ENCODE data around the gene UPK1A.
"Not testable (repeated sequence)": the region's sequence is repeated elsewhere in the genome, so short reads cannot be mapped to it uniquely, and the experiment has no call there.

UPK1A gene

DNA sequence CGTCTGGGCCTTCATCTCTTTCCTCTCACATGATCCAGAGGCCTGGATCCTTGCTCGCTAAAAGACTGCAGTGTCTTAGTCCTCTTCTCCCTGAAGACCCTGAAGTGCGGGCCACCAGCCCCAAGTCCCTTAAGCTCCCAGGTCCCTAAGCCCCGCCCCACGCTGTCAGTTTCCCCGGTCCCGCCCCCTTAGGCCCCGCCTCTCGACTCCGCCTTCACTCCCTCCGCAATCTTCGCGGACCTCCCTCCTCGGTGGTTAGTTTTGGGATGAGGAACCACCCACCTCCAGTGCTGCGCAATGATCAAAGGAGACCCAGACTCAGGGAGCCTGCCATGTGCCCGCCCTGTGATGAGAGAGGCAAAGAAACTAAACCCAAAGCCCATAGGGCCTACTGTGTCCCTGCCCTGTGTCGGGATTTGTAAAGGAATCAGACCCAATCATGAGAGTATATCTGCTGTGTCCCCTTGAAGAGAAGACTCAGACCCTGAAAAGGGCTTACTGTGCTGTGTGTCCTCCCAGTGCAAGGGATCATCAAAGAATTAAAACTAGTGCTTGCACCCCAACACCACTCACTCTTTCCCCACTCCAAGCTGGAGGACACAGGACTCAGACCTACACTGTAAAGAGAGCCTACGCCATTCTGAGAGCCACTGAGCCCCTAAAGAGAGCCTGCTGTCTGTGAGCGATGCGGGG is 21.2 kb upstream of the UPK1A start:
- DNase-seq, result peak in 1 of 2 experiments; percentile 4

DNA sequence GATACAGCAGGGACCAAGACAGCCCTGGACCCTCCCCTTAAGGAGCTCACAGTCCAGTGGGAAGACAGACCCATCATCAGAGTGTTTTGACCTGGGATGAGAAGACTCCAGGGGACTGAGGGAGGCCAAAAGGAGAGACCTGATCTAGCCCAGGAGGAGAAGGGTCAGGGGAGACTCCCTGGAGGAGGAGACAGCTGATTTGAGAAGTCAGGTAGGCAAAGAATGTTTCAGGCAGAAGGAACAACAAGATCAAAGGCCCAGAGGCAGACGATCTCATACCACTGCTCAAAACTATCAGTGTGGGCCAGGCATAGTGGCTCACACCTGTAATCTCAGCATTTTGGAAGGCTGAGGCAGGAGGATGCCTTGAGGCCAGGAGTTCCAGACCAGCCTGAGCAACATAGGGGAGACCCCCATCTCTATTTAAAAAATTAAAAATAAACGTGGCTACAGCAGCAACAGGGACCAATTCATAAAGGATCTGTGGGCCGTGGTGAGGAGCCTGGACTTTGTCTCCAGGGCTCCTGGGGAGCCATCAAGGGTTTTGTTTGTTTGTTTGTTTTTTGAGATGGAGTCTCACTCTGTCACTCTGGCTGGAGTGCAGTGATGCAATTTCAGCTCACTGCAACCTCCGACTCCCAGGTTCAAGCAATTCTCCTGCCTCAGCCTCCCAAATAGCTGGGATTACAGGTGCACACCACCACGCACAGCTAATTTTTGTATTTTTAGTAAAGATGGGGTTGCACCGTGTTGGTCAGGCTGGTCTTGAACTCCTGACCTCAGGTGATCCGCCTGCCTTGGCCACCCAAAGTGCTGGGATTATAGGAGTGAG is 20.4 kb upstream of the UPK1A start:
- DNase-seq, result no peak

DNA sequence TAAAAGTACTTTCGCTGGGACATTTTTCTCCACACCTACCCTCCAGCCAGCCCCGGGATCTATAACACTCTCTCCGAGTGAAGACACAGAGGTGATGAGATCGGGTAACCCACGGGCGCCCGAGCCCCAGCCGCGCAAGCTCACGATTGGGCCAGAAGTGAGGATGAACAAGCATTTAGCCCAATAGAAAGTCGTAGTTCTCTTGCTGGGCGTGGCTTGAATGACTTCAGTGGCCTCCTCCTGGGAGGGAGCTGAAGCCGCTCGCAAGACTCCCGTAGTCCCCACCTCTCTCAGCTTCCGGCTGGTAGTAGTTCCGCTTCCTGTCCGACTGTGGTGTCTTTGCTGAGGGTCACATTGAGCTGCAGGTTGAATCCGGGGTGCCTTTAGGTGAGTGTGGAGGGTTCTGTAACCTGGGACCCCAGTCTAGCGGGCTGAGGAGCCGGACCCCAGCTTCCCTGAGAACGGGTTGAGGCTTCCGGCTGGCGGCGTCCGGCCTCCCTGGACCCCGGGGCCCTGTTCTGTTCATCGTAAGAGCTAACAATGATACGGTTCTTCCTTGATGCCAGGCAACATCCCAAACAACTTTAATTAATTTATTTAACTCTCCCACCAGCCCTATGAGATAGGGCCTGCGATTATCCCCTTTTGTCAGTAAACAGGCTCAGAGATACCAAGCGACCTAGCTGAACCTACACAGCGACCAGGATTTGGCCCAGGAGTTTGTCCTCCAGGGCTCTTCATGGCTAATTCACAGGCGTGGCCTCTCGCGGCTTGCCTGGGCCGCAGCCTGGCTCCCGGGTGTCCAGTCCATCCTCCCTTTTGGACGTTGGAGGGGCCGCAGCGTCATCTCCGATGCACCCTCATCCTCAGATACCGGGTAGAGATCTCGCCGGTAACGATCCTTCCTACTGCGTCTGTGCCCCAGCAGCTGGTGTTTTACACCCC is 18.0 kb upstream of the UPK1A start, which contains the start of gene COX6B1:
TSS of gene COX6B1 (plus strand) at position 307 of the 945 bp plus-strand sequence. CDS start 2,921 bp downstream, outside the sequence.
- peak; percentile 98 for DNase-seq

DNA sequence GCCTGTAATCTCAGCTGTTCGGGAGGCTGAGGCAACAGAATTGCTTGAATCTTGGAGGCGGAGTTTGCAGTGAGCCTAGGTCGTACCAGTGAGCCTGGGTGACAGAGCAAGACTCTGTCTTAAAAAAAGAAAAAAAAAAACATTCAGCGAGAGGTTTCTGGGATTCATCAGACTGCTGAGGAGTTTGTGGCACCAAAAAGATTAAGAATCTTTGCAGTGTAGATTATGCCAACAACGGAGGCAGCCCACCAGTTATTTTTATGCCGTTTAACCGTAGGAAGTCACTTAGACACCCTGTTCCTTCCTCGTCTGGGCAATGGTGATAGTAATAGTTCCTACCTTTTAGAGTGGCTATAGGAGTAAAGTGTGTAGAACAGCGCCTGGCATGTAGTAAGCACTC is 15.7 kb upstream of the UPK1A start:
- no peak for DNase-seq

DNA sequence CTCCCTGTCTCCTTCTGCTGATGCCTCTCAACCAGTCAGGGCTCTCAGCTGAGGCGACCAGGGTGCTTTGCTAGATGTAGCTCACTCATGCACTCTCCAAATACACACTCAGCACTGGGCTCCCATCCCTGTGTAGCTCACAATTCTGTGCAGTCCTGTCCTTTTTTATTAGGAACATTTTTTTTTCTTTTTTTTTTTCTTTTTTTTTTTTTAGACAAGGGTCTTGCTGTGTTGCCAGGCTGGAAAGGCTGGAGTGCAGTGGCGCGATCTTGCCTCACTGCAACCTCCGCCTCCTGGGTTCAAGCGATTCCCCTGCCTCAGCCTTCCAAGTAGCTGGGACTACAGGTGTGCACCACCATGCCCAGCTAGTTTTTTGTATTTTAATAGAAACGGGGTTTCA is 11.5 kb upstream of the UPK1A start:
- not testable (repeated sequence) for DNase-seq

DNA sequence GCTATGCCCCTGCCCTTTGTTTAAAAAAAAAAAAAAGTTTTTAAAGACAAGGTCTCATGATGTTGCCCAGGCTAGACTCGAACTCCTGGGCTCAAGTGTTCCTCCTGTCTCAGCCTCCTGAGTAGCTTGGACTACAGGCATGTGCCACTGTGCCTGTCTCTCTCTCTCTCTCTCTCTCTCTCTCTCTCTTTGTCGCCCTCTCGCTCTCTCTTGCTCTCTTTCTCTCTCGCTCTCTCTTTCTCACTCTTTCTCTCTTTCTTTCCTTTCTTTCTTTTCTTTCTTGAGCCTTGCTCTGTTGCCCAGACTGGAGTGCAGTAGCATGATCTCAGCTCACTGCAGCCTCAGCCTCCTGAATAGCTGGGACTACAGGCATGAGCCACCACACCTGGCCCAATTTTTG is 10.7 kb upstream of the UPK1A start:
- no peak for DNase-seq

DNA sequence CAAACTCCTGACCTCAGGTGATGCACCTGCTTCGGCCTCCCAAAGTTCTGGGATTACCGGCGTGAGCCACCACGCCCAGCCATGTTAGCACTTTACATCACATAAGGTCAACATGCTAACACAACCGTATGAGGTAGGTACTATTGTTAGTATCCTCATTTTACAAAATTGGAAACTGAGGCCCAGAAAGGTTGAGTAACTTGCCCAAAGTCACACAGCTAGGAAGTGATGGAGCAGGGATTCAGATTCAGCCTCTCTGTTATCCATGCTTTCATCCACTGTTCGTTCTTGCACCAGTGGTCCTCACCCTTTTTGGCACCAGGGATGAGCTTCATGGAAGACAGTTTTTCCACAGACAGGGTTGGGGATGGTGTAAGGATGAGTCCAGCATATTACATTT is 9.6 kb upstream of the UPK1A start:
- DNase-seq, result no peak

DNA sequence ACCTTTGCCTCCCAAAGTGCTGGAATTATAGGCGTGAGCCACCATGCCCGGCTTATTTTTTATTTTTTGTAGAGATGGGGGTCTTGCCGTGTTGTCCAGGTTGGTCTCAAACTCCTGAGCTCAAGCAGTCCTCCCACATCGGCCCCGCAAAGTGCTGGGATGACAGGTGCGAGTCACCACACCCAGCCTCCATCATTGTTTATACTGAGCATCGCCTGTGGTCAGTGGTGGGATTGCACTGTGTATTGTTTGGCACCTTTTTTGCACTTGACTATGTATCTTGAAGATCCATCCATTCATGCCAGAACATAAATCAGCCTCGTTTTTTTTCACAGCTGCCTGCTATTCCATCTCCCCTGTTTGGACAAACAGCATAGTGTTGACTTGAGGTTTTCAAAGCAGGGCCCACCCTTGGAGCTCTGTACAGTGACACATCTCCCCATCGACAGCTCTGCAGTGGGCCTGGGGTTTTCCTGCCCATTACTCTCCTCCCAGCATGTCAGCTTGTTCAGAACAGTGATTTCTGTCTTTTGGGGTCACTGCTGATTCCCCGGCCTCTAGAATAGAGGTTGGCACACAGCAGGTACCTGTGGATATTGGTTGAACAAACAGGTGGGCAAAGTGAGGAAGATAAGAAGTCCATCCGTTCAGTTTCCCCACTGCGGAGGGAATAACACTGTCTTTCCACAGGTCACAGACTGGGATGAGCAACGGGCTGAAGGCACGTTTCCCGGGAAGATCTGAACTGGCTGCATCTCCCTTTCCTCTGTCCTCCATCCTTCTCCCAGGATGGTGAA is 8.2 kb upstream of the UPK1A start:
- no peak for DNase-seq

DNA sequence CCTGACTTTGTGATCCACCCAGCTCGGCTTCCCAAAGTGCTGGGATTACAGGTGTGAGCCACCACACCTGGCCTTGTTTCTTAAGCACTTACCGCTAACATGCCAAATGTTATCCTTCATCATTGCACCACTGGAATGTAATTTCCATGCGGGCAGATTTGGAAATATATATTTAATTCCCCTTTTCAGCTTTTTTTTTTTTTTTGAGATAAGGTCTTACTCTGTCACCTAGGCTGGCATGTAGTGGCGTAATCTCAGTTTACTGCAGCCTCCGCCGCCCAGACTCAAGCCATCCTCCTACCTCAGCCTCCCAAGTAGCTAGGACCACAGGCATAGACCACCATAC is 4.3 kb upstream of the UPK1A start:
- DNase-seq, result no peak

DNA sequence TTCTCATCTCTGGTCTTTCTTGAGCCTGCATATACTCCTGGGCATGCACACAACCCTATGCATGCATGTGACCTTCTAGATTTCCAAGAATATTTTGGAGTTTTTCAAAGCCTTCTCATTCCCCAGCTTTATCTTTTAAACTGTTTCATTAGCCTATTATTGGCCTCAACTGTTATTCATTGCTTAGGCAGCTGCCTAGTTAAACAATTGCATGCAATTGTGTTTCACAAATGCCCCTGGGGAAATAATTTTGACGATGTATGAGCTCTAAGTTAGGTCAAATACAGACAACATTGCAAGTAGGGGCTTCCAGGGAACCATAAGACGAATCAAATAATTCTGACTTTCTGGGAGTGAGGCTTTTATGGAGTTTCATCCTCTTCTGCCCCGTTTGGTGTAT is 2.3 kb upstream of the UPK1A start:
- no peak for DNase-seq

DNA sequence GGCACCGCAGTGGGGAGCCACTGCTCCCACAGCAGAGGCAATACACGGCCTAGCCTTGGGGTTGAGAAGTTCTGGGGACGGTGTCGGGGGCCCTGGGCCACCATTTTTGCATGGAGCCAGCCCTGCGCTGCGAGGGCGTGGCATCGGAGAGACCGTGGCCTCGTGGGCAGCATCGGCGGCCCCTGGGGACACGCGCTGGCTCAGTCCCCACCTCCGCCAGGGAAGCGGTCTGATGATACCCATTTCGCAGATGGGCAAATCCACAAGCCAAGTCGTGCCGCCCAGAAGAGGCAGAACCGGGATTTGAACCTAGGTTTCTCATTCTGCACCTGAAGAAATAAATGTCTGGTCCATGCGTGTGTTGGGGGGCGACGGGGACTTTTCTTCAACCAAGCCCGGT is 1.2 kb upstream of the UPK1A start:
- no peak for DNase-seq

DNA sequence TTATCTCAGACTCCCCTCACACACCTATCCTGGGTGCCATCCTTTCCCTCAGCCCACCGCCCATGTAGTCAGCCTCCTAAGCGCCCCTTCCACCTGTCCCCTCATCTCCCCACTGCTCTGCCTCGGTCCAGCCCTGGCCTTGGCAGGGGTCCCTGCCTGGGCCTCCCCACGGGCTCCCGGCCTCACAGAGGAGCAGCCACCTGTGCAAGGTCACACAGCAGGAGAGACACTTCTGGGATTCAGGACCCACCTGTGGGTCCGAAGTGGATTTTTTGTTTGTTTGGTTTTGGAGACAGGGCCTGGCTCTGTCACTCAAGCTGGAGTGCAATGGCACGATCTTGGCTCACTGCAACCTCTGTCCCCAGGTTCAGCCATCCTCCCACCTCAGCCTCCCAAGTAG is 713 bp upstream of the UPK1A start:
- DNase-seq, result no peak

DNA sequence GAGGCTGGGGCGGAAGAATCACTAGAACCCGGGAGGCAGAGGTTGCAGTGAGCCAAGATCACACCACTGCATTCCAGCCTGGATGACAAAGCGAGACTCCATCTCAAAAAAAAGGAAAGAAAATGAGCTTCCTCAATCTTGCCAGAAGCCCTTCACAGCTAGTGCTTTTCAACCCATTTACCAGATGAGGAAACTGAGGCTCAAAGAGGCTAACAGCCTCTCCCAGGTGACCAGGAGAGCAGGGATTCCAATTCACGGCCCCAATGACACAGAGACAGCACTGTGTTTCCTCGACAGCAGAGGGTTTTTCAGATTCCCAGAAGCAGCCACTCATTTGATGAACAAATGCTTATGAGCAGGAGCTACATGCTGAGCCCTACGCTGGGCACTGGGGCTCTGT is 3.2 kb downstream of the UPK1A start:
- no peak for DNase-seq

DNA sequence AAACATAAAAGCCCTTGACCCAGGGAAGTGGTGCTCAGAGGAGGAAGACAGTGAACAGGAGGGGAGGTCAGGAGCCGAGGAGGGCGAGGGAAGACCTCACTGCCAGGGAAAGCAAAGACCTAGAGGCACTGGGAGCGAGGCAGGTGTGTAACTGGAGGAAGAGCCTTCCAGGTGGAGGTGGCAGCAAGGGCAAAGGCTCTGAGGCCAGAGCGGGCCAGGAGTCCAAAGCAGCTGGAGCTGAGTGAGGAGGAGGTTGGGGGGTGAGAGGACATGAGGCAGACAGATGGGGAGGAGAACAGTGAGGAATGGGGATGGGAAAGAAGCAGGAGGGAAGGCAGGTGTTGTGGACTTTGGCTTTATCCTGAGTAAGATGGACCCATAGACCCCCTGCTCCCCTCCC is 3.7 kb downstream of the UPK1A start:
- DNase-seq, result no peak

DNA sequence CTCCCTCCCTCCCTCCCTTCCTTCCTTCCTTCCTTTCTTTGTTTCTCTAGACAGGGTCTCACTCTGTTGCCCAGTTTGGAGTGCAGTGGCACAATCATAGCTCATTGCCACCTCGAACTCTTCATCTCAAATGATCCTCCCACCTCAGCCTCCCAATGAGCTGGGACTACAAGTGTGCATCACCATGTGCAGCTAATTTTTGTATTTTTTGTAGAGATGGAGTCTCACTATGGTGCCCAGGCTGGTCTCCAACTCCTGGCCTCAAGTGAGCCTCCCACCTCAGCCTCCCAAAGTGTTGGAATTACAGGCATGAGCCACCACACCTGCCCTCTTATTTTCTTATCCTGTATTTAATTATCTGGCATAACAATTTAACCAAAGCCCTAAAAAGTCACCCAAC is 4.4 kb downstream of the UPK1A start:
- no peak for DNase-seq

DNA sequence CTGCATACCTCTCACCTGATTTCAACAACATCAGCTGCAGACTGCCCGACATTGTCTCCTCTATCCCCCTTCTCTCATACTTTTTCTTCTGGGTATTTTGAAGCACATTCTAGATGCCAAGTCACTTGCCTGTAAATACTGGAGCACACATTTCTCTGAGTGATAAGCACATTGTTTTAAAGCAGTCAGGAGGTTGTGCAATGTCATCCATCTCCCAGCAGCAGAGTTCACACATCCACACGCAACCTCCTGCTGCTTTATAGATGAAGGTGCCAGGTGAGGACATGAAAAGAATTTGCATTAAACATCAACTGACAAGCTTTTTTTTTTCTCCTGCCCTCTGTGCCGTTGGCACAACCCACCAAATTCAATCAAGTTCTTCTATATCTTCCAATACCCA is 5.5 kb downstream of the UPK1A start:
- no peak for DNase-seq

DNA sequence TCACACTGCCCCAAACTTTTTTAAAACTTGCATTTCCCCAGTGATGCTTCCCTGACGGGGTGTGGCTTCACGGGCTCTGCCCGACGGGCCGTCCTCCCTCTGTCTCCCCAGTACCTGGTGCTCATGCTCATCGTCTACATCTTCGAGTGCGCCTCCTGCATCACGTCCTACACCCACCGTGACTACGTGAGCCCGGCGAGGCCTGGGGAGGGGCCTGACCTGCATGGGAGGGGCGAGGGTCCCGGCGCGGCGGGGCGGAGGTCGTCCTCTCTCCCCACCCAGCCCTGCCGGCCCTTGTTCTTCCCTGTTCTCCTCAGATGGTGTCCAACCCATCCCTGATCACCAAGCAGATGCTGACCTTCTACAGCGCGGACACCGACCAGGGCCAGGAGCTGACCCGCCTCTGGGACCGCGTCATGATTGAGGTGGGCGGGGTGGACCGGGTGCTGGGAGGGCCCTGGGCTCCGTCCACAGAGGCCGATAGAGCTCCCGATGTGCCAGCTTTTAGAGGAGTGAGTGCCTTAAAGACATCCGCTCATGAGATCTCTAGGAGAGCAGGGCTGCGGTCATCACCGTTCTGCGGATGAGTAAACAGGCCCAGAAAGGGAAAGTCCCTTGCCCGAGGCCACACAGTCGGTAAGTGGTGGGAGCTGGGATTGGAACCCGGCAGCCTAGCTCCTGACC is 6.9 kb downstream of the UPK1A start:
- no peak for DNase-seq

DNA sequence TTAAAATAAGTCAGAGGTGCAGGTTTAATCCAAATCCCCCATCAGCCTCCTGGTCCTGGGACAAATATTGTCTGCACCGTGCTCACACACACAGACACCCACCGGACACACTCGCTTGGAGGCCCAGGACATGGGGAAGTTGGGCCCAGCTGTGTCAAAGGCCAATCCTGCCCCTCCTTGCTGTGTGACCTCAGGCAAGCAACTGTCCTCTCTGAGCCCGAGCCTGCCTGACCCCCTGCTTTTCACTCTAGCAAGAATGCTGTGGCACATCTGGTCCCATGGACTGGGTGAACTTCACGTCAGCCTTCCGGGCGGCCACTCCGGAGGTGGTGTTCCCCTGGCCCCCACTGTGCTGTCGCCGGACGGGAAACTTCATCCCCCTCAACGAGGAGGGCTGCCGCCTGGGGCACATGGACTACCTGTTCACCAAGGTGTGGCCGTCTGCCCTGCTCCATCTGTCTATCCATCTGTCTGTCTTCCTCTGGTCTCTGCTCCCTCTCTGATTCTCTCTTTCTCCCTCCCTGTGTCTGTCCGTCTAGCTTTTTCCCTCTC is 9.3 kb downstream of the UPK1A start:
- DNase-seq, result no peak

DNA sequence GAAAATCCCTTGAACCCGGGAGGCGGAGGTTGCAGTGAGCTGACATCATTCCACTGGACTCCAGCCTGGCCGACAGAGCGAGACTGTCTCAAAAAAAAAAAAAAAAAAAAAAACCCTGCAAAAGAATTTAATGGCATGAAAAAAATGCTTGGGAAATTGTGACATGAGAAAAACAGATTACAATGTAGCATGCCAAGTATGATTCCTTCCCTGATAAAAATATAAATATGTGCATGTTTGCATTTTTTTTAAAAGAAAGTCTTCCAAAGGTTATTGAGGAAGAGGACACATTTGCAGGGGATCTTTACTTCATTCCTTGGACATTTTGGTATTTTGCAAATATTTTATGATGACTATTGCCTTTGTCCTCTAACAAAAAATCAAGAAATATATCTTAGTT is 23.5 kb downstream of the UPK1A start:
- no peak for DNase-seq

DNA sequence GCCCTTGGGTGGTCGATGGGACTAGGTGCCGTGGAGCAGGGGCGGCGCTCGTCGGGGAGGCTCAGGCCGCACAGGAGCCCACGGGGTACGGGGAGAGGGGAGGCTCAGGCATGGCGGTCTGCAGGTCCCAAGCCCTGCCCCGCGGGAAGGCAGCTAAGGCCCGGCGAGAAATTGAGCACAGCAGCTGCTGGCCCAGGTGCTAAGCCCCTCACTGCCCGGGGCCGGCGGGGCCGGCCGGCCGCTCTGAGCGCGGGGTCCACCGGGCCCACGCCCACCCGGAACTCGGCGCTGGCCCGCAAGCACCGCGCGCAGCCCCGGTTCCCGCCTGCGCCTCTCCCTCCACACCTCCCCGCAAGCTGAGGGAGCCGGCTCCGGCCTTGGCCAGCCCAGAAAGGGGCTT is 24.8 kb downstream of the UPK1A start:
- not testable (repeated sequence) for DNase-seq

DNA sequence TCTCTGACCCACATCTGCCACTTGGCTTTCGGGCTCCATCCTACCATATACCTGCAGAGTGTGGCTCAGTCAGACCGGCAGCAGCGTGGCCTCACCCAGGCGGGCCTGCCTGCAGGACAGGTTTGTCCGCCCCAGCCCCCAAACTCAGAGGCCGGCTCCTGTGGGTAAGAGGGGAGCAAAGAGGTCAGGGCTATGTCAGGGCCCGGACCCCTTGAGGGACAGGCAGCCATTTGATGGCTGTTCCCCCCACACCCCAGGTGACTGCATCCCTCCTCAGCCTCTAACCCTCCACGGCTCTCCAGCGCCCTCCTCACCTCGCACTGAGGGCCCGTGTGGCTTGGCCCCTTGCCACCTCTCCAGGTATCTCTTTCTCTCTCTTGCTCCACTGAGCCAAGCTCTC is 25.7 kb downstream of the UPK1A start:
- no peak for DNase-seq

DNA sequence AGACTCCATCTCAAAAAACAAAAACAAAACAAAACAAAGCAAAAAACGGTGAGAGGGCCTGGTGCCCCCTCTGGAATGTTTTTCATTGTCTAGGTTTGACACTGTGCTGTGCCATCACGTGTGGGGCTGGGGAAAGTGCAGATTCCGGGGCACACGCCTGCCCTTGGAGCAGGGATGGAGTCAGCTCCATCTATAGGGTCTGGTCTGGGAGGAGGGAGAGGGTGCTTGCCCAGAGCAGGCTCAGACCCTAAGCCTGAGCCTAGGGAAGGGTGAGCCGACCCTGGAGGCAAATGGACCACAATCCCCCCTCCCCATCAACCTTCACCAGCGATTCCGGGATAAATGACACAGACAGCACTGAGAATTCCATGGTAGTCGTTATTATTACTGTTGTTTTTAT is 27.1 kb downstream of the UPK1A start:
- no peak for DNase-seq

All from cerebellar nuclear complex (tissue), 1 donor.